Effector memory CD4-positive, alpha-beta T cell (primary cell): ENCODE measurements around the gene TRIM17.

Source experiments
- DNase-seq, 3 donors: peaks; one replicate each; pipeline ENCODE4 v3.0.0-alpha.2; 2020
- H3K27ac ChIP-seq: 2 replicates; pipeline ENCODE4 v1.7.0; 2013; ENCODE audit warnings: mild to moderate bottlenecking, low read length, moderate library complexity; ENCODE audit not compliant: insufficient read depth, poor library complexity, severe bottlenecking
- H3K27me3 ChIP-seq: replicated peaks from 2 replicates; pipeline ENCODE4 v1.7.0; 2013; ENCODE audit warnings: mild to moderate bottlenecking, low read length; ENCODE audit not compliant: insufficient read depth, control insufficient read depth, poor library complexity, severe bottlenecking
- H3K36me3 ChIP-seq: 2 replicates; pipeline ENCODE4 v1.7.0; 2013; ENCODE audit warnings: mild to moderate bottlenecking, low read length, moderate library complexity; ENCODE audit not compliant: control insufficient read depth, insufficient read depth
- H3K4me1 ChIP-seq: 2 replicates; pipeline ENCODE4 v1.7.0; 2013; ENCODE audit warnings: low read length, mild to moderate bottlenecking; ENCODE audit not compliant: control insufficient read depth, insufficient read depth, poor library complexity, severe bottlenecking
- H3K4me3 ChIP-seq: 2 replicates; pipeline ENCODE4 v1.7.0; 2013; ENCODE audit warnings: low read length, low read depth, mild to moderate bottlenecking; ENCODE audit not compliant: insufficient read depth, poor library complexity, severe bottlenecking
- H3K9me3 ChIP-seq: 2 replicates; pipeline ENCODE4 v1.7.0; 2013; ENCODE audit warnings: mild to moderate bottlenecking, low read length, moderate library complexity; ENCODE audit not compliant: control insufficient read depth

Gene TRIM17

DNA sequence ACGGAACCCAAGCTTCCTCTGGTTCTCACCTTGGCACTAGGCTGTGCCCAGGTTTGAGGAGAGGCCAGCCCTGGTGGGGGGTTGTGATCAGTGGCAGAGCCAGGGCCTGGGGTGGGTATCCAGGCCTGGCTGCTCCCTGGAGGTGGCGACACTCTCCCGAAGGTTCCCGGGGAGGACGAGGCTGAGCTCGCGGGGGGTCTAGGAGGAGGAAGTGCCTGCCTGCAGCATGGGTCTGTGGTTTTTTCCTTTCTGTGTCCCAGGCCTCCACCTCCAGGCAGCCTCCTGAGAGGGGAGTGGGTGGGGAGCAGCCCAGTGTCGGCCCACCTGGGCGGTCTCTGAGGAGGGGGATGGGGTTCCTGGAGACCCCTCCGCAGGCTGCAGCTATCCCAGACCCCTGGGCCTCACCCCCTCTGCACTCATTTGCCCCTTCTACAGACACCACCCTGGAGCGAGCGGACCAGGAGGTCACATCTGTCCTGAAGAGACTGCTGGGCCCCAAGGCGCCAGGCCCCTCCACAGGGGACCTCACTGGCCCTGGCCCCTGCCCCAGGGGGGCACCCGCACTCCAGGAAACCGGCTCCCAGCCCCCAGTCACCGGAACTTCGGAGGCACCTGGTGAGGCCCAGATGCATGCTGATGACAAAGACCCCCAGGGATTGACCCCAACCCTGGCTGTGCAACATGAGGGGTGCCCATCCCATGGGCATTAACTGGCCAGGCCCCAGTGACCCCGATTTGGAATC is 54.3 kb downstream of the TRIM17 start:
- Histone ChIP-seq H3K4me3 (no peak overlapping the region), H3K27me3 (no peaks in the 10 kb centered on the region), H3K36me3 (no peaks in the 10 kb centered on the region), H3K27ac (no peak overlapping the region), H3K9me3 (no peaks in the 10 kb centered on the region), H3K4me1 (no peaks in the 10 kb centered on the region)
- no peak for DNase-seq

DNA sequence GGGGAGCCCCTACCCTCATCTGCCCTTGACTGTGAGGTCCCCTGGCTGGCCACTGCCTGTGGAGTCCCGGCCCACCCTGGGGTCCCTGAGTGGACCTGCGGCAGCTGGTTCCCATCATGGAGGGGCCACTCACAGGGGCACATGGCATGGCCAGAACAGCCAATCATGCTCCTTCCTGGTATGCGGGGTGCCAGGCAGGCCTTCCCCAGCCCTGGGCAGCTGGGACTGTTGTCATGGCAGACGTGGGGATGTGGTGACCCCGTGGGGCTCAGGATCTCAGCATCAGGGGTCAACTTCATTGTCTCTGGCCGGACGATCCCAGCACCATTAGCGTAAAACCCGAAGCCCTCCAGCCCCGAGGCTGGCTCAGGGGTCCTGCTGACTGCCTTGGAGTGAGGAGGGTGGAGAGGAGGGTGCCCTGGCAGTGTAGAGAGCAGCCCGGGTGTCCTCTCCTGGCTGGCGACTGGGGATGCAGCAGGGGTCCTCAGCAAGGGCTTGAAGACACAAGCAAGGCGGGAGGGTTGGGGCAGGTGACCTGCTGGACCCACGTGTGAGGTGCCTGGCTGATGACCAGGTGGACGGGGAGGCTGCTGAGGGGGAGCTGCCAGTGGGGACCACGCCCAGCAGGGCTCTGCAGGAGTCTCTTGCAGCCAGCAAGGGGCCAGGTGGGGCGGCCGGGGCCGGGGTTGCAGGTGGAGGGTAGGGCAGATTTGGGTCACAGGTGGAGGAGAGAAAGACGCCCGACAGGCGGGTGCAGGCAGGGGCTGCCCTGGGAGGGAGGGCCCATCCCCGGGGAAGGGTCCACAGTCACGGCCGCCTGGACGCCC is 55.1 kb downstream of the TRIM17 start:
- no peaks in the 10 kb centered on the region for H3K27me3 ChIP-seq
- H3K9me3 ChIP-seq = no peaks in the 10 kb centered on the region
- no peak overlapping the region for H3K27ac ChIP-seq
- no peaks in the 10 kb centered on the region for H3K4me1 ChIP-seq
- DNase-seq = no peak
- H3K36me3 ChIP-seq = no peaks in the 10 kb centered on the region
- H3K4me3 ChIP-seq = no peak overlapping the region

- Histone ChIP-seq H3K27me3 (no peaks in the 10 kb centered on the region), H3K4me3 (no peak overlapping the region), H3K36me3 (no peaks in the 10 kb centered on the region)
Observed at GRCh38 chr1:228360533-228361313, 55.9 kb downstream of the TRIM17 start.

DNA sequence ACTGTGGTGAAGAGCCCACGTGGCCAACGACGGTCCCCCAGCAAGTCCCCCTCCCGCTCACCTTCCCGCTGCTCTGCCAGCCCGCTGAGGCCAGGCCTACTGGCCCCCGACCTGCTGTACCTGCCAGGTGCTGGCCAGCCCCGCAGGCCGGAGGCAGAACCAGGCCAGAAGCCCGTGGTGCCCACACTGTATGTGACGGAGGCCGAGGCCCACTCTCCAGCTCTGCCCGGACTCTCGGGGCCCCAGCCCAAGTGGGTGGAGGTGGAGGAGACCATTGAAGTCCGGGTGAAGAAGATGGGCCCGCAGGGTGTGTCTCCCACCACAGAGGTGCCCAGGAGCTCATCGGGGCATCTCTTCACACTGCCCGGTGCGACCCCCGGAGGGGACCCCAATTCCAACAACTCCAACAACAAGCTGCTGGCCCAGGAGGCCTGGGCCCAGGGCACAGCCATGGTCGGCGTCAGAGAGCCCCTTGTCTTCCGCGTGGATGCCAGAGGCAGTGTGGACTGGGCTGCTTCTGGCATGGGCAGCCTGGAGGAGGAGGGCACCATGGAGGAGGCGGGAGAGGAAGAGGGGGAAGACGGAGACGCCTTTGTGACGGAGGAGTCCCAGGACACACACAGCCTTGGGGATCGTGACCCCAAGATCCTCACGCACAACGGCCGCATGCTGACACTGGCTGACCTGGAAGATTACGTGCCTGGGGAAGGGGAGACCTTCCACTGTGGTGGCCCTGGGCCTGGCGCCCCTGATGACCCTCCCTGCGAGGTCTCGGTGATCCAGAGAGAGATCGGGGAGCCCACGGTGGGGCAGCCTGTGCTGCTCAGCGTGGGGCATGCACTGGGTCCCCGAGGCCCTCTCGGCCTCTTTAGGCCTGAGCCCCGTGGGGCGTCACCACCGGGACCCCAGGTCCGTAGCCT is 56.8 kb downstream of the TRIM17 start:
- H3K27ac ChIP-seq = no peak overlapping the region
- no peaks in the 10 kb centered on the region for H3K9me3 ChIP-seq
- no peaks in the 10 kb centered on the region for H3K27me3 ChIP-seq
- no peak overlapping the region for H3K4me3 ChIP-seq
- no peak for DNase-seq
- no peaks in the 10 kb centered on the region for H3K4me1 ChIP-seq
- no peaks in the 10 kb centered on the region for H3K36me3 ChIP-seq

More at GRCh38 chr1:228360533-228361313, 55.9 kb downstream of the TRIM17 start:
- no peaks in the 10 kb centered on the region for H3K4me1 ChIP-seq
- no peaks in the 10 kb centered on the region for H3K9me3 ChIP-seq
- no peak for DNase-seq
- no peak overlapping the region for H3K27ac ChIP-seq

GRCh38 chr1:228358764-228359612 is 57.7 kb downstream of the TRIM17 start:
- no peak for DNase-seq
- Histone ChIP-seq H3K36me3 (no peaks in the 10 kb centered on the region), H3K9me3 (no peaks in the 10 kb centered on the region), H3K4me3 (no peak overlapping the region), H3K27ac (no peak overlapping the region), H3K4me1 (no peaks in the 10 kb centered on the region), H3K27me3 (no peaks in the 10 kb centered on the region)

DNA sequence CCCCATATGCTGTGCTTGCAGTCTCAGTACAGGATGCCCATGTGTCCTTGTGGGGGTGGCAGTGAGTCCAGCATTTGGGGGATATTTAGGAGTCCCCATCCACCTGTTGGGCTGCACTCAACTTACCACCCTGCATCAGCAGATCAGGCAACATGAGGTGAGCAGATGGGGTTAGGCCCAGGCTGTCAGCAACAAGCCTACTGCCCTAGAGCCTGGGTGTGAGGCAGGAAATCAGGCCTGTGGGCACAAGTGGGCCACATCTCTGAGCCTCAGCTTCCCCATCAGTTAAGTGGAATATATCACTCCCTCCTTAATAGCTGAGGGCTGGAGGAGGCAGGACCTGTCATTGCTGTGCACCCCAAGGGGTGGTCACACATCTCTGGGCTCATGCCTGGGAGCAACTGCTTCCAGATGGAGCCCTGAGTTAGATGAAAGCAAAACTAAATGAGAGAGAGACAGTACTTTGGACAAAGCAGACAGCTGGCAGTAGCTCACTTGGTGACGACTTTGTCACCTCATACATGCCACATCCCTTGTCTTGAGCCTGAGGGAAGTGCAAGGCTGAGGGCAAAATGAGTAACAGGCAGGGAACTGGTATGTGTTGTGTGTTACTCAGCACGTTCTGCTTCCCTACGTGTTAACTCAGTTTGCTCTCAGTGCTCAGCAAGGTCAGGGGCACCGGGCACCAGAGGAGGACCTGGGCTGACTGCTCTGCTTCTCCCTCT is 58.5 kb downstream of the TRIM17 start:
- H3K4me1 ChIP-seq = no peaks in the 10 kb centered on the region
- H3K36me3 ChIP-seq = no peaks in the 10 kb centered on the region
- no peak for DNase-seq
- H3K4me3 ChIP-seq = no peak overlapping the region
- H3K27me3 ChIP-seq = no peaks in the 10 kb centered on the region
- H3K27ac ChIP-seq = no peak overlapping the region
- H3K9me3 ChIP-seq = no peaks in the 10 kb centered on the region
